ENCODE measurements around the gene PLAA. TPM values are rescaled to one million over a fixed set of nuclear protein-coding genes. Genes with fewer than 3 reads are reported as not detected.

PLAA gene
- total and polyA plus RNA-seq, 2 experiments from 2014 or later: 22.8 to 33.9 TPM

GRCh38 chr9:26863074-26863473 lies 84.0 kb downstream of the PLAA start:
- peak; percentile 22 for DNase-seq (ENCODE audit: low spot score)
- Histone ChIP-seq H3K27me3 (no peaks in the 10 kb centered on the region), H4K20me1 (ENCODE audit: insufficient read depth, poor library complexity, severe bottlenecking) (no peaks in the 10 kb centered on the region), H3K9me2 (replicated peaks; ENCODE audit: insufficient read depth) (no peaks in the 10 kb centered on the region), H3K36me3 (replicated peaks; ENCODE audit: insufficient read depth, low read depth) (no peaks in the 10 kb centered on the region), H3K79me2 (no peaks in the 10 kb centered on the region), H2AFZ (no peak overlapping the region), H3K27ac (no peak overlapping the region), H3K9me3 (ENCODE audit: low read depth) (no peaks in the 10 kb centered on the region), H3K4me2 (no peak overlapping the region), H3K4me3 (no peak overlapping the region), H3K4me1 (ENCODE audit: insufficient read depth) (no peaks in the 10 kb centered on the region)
- TF ChIP-seq, protein P1, sequence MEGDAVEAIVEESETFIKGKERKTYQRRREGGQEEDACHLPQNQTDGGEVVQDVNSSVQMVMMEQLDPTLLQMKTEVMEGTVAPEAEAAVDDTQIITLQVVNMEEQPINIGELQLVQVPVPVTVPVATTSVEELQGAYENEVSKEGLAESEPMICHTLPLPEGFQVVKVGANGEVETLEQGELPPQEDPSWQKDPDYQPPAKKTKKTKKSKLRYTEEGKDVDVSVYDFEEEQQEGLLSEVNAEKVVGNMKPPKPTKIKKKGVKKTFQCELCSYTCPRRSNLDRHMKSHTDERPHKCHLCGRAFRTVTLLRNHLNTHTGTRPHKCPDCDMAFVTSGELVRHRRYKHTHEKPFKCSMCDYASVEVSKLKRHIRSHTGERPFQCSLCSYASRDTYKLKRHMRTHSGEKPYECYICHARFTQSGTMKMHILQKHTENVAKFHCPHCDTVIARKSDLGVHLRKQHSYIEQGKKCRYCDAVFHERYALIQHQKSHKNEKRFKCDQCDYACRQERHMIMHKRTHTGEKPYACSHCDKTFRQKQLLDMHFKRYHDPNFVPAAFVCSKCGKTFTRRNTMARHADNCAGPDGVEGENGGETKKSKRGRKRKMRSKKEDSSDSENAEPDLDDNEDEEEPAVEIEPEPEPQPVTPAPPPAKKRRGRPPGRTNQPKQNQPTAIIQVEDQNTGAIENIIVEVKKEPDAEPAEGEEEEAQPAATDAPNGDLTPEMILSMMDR (IDR thresholded peaks at IDR 0.05; ENCODE audit: poor library complexity): peak; percentile 54
- TF ChIP-seq EZH2 (IDR thresholded peaks at IDR 0.05; ENCODE audit: borderline replicate concordance) (no peak), EZH2phosphoT487 (IDR thresholded peaks at IDR 0.05; ENCODE audit: low read depth, severe bottlenecking, unreplicated experiment) (no peak)
- 9% methylated on average over 1 of the region's 1 CpG for WGBS (ENCODE audit: low lambda C conversion rate, missing lambda C conversion rate)

DNA sequence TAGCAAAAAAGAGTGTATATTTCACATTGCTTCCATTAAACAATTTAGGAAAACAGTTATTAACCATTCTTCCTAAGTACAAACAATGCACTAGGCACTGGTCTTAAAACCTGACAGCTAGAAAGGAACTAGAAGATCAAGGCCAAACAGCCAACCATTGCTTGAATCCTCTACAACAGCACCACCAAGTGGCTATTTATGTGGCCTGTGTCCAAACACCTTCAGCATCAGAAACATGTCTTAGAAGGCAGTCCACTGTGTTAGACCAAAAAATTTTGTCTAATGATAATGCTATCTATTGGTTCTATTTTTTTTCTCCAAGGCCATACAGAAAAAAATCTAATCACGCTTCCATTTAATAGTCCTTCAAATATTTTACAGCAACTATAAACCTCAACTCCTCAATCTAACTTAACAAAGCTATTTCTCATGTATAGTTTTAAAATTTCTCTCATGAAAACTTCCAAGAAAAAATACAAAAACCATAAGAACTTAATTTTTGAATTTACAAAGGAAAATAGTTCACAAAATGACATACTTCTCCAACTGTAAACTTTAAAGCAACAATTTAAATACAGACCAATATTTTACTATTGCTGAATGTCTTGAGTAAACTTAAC lies 90.5 kb downstream of the PLAA start:
- Histone ChIP-seq H4K20me1 (ENCODE audit: insufficient read depth, poor library complexity, severe bottlenecking) (no peaks in the 10 kb centered on the region), H3K36me3 (replicated peaks; ENCODE audit: insufficient read depth, low read depth) (no peaks in the 10 kb centered on the region), H3K9me3 (ENCODE audit: low read depth) (no peaks in the 10 kb centered on the region), H3K4me1 (ENCODE audit: insufficient read depth) (no peaks in the 10 kb centered on the region), H2AFZ (no peak overlapping the region), H3K79me2 (no peaks in the 10 kb centered on the region), H3K4me2 (no peak overlapping the region), H3K4me3 (no peak overlapping the region), H3K27me3 (no peaks in the 10 kb centered on the region), H3K27ac (no peak overlapping the region), H3K9me2 (replicated peaks; ENCODE audit: insufficient read depth) (no peaks in the 10 kb centered on the region)
- TF ChIP-seq EZH2phosphoT487 (IDR thresholded peaks at IDR 0.05; ENCODE audit: low read depth, severe bottlenecking, unreplicated experiment): no peak
- TF ChIP-seq, protein P1 (IDR thresholded peaks at IDR 0.05; ENCODE audit: poor library complexity): peak; percentile 57
- 68% methylated on average over 1 of the region's 1 CpG for WGBS (ENCODE audit: low lambda C conversion rate, missing lambda C conversion rate)
- peak; percentile 61 for DNase-seq (ENCODE audit: low spot score)

Small RNA genes within 50 kb of the gene (small RNA-seq; reads per million reads assigned to genes)
- gene RN7SL100P: not detected

Other genes starting within 250 kb of the PLAA start
- gene CAAP1, start 54.4 kb downstream of the PLAA start, total RNA-seq: 29.1 and 39.8 TPM in 2 replicates
- gene CAAP1, start 54.4 kb downstream of the PLAA start, polyA plus RNA-seq: 15.1 and 21.2 TPM in 2 replicates
- 14.8 and 15.3 TPM in 2 replicates for gene IFT74, start 9.2 kb upstream of the PLAA start, total RNA-seq
- 9.6 and 12.6 TPM in 2 replicates for gene IFT74, start 9.2 kb upstream of the PLAA start, polyA plus RNA-seq
- 44.6 and 44.8 TPM in 2 replicates for gene LRRC19, start 58.4 kb upstream of the PLAA start, total RNA-seq
- gene LRRC19, start 58.4 kb upstream of the PLAA start, polyA plus RNA-seq: 8.6 and 9.6 TPM in 2 replicates
- gene TEK, start 162.0 kb upstream of the PLAA start, total RNA-seq: 3.9 and 5.6 TPM in 2 replicates
- 2.0 TPM in 2 replicates for gene TEK, start 162.0 kb upstream of the PLAA start, polyA plus RNA-seq